Stimulated activated CD4-positive, alpha-beta T cell treated with anti-CD3 and anti-CD28 coated beads, TNF-alpha, amount 100 ng/mL, for 24 hours (primary cell): Measurements from ENCODE around the gene ZFYVE26.
A peak's percentile ranks its signal among the peaks of the same experiment; 100 is the strongest.
"Not testable (repeated sequence)": the region's sequence is repeated elsewhere in the genome, so short reads cannot be mapped to it uniquely, and the experiment has no call there.

Source experiments
- DNase-seq, 3 experiments: peaks; one replicate each; pipeline ENCODE4 v3.0.0-alpha.2; 2020; ENCODE audit warnings: low read depth in 3 of 3

ZFYVE26 gene

GRCh38 chr14:67709796-67710195 is 106.6 kb downstream of the ZFYVE26 start:
- not testable (repeated sequence) for DNase-seq

- not testable (repeated sequence) for DNase-seq
Observed at GRCh38 chr14:67709346-67709745, 107.0 kb downstream of the ZFYVE26 start.

- DNase-seq = no peak
Observed at GRCh38 chr14:67705211-67705610, 111.2 kb downstream of the ZFYVE26 start.

DNA sequence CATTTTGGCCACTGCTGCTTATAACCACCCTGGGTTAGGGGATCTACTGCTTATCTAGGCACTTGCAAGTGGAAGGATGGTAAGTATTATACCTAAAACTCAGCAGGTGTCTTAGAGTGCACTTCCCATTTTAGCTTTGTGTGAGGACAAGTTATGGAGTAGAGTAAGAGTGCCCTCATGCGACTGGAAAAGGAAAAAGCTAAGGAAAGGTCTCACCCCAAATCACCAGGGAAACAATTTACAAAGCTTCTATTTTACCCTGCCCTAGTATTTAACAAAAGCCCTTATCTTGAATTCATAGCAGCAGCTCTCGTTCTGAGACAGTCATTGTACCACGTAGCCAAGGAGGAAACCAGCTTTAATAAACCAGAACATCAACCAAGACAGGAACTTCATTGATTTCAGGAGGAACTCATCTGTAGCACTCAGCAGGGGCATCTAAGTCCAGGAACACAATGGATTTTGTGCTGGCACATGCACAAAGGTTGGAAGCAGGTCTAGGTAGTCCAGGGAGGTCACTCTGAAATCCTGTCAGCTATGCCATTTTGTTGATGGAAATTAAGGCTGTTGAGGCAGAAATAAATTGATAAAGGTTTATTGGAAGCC is 111.8 kb downstream of the ZFYVE26 start:
- DNase-seq = peak in 2 of 3 experiments; percentile 4 to 27

DNA sequence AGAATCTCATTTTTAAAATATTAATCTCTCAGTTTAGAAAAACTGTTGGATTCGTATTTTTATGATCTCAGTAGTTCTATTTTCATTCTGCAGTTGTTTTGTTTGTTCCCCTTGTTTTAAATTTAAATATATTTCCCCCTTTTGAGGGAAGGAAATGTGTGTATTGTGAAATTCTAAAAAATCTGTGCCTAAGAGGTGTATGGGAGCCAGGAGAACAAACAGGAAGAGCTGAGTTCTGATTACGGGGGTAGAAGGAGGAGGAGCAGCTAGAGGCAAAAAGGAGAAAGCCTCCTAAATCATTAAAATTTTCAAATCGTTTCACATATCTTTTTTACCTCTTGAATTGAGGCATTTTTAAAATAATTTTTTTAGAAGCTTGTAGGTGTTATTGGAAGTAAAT is 112.4 kb downstream of the ZFYVE26 start:
- no peak for DNase-seq

DNA sequence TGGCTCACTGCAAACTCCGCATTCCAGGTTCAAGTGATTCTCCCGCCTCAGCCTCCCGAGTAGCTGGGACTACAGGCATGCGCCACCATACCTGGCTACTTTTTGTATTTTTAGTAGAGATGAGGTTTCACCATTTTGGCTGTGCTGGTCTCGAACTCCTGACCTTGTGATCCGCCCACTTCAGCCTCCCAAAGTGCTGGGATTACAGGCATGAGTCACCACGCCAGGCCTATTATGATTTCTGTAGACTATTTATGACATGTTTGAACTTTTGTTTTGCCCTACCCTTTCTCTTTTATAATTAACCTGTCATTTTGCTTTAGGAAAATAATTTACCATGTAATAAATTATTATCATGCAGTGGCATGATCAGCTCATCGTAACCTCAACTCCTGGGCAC is 114.9 kb downstream of the ZFYVE26 start, which contains the start of gene RDH12:
Gene RDH12, plus strand, starts transcription at position 395 of the 400 bp plus-strand sequence. CDS start 20,757 bp downstream, outside the sequence.
- DNase-seq = not testable (repeated sequence)

DNA sequence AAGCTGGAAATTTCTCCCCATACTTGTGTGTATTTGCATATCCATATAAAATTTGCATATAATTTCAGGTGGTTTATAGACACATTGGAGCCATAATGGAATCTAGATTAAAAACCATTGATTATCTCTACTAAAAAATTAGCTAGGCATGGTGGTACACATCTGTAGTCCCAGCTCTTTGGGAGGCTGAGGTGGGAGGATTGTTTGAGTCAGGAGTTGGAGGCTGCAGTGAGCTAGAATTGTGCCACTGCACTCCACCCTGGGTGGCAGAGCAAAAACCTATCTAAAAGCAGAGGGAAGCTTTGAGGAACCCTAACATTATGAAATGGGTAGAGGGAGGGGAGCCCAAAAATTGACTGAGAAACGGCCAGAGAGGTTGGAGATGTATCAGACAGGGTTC is 118.2 kb downstream of the ZFYVE26 start:
- DNase-seq = no peak

GRCh38 chr14:67697006-67697405 is 119.4 kb downstream of the ZFYVE26 start:
- no peak for DNase-seq
